Astrocyte of the spinal cord (primary cell): ENCODE data around the gene TRIM47.

Source experiments
- DNase-seq: peaks from one replicate; pipeline ENCODE4 v3.0.0; 2011; ENCODE audit warnings: low read depth, low spot score
- H3K4me3 ChIP-seq: 2 replicates; pipeline ENCODE4 v1.5.1; 2011; ENCODE audit warnings: low read depth, mild to moderate bottlenecking, low read length, moderate library complexity
- CTCF ChIP-seq: IDR thresholded peaks from 2 replicates; pipeline ENCODE4 v1.5.1; 2012; ENCODE audit warnings: low read depth, mild to moderate bottlenecking, low read length, inconsistent platforms
- in situ Hi-C: cut with HindIII; loops from 2 replicates; pipeline ENCODE4 v1.10.0; 2017; ENCODE audit warnings: low sequenced_read_pairs

The TRIM47 gene, protein sequence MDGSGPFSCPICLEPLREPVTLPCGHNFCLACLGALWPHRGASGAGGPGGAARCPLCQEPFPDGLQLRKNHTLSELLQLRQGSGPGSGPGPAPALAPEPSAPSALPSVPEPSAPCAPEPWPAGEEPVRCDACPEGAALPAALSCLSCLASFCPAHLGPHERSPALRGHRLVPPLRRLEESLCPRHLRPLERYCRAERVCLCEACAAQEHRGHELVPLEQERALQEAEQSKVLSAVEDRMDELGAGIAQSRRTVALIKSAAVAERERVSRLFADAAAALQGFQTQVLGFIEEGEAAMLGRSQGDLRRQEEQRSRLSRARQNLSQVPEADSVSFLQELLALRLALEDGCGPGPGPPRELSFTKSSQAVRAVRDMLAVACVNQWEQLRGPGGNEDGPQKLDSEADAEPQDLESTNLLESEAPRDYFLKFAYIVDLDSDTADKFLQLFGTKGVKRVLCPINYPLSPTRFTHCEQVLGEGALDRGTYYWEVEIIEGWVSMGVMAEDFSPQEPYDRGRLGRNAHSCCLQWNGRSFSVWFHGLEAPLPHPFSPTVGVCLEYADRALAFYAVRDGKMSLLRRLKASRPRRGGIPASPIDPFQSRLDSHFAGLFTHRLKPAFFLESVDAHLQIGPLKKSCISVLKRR

GRCh38 chr17:75878174-75878998 is at the start of gene TRIM47:
TRIM47 (minus strand) TSS chr17:75878581; CDS start chr17:75878548, 33 bp downstream.
- TF ChIP-seq CTCF, result peak; percentile 28
- peak within 1 kb of the TSS; percentile 63 for H3K4me3 ChIP-seq
- in situ Hi-C loops, result no loop called here
- peak; percentile 56 for DNase-seq

DNA sequence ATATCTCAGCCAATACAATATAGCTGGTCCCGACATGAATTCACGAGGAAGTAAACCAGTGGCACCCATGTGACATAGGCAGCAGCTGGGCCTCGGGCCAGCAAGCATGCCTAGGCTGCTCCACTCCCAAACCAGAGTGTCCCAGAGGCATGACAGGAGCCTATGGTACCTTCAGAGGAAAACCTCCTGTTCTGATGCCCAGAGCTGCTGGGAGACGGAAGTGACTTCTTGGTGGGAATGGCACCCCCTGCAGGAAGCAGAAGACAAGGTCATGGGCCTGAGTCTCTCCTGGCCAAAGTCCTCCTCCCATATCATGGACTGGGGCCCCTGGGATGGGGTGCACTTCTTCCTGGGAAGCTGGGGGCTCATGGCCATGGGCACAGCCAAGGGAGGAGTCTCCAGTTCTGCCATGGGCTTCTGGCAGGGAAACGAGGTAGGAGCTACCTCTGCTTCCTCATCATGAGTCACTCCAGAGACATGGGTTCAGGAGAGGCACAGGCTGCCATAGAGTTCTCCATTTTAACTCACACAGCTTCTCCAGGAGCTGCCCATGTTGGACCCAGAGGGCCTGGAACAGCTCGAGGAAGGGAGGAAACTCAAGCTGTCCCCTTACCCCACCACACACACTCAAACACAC is 49.0 kb upstream of the TRIM47 start:
- peak; percentile 30 for TF ChIP-seq CTCF
- no peak for DNase-seq
- H3K4me3 ChIP-seq, result no peak overlapping the region
- in situ Hi-C loops, result no loop called here

- no peak for DNase-seq
- H3K4me3 ChIP-seq, result no peak overlapping the region
- in situ Hi-C loops, result no loop called here
- no peak for TF ChIP-seq CTCF
These were observed 48.1 kb upstream of the TRIM47 start for GRCh38 chr17:75926456-75926855.

- in situ Hi-C loops, result no loop called here
- H3K4me3 ChIP-seq, result no peak overlapping the region
- no peak for DNase-seq
- no peak for TF ChIP-seq CTCF
These were observed 47.5 kb upstream of the TRIM47 start for GRCh38 chr17:75925912-75926311.

DNA sequence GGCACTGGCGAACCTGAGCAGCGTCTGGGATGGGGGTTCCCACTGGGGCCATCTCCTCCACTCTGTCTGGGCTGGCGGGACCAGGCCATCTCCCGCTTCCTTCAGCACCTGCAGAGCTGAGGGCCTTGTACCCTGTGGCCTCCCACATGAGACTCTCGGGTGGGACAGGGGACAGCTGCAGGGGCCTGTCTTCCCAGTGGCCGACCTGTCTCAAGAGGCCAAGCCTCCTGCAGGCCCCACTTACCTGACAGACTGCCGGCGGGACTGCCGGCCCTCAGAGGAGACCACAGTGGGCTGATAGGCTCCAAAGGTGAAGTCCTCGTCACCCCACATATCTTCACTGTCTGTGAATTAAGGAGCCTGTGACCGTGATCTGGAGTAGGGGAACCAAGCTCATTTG is 46.7 kb upstream of the TRIM47 start:
- TF ChIP-seq CTCF, result no peak
- no peak for DNase-seq
- no peak overlapping the region for H3K4me3 ChIP-seq
- in situ Hi-C loops, result no loop called here
